GM12878 (cell line): ENCODE results near the gene YBEY. TPM values are rescaled to one million over a fixed set of nuclear protein-coding genes. Genes with fewer than 3 reads are reported as not detected.

Source experiments
- ATAC-seq: fragments of 200-7000 bp; cut with Tn5 transposase; 3 replicates; pipeline ENCODE4 v1.9.1; 2020; ENCODE audit warnings: mild to moderate bottlenecking, moderate library complexity
- BruUV-seq: library from RNA; stranded (reverse); fragments of 400-500 nt; replicated peaks from 2 replicates; lab custom pipeline; 2021; lab: Mats Ljungman, UMichigan
- CTCF ChIA-PET: fragments of 300-600 bp; sonication (Branson Sonifier 250); formaldehyde crosslinking; extraction: SDS; loops from one replicate; lab custom pipeline; 2021; ENCODE audit warnings: inconsistent platforms; lab: Yijun Ruan, JAX
- POLR2A ChIA-PET: fragments of 350-600 bp; formaldehyde crosslinking; extraction: SDS; loops from one replicate; lab custom pipeline; 2021; ENCODE audit warnings: inconsistent platforms; lab: Charles Lee
- RAD21 ChIA-PET: fragments of 300-600 bp; sonication (Branson Sonifier 250); formaldehyde crosslinking; loops from one replicate; lab custom pipeline; 2023; ENCODE audit warnings: antibody characterized with exemption; ENCODE audit not compliant: unreplicated experiment; lab: Charles Lee
- SMC1A ChIA-PET: fragments of 300-600 bp; sonication (Branson Sonifier 250); formaldehyde crosslinking; loops from one replicate; lab custom pipeline; 2023; ENCODE audit not compliant: unreplicated experiment, uncharacterized antibody; lab: Charles Lee
- DNase-seq: peaks from one replicate; pipeline ENCODE4 v3.0.0-alpha.2; 2011; ENCODE audit warnings: low read depth, low spot score
- FAIRE-seq: peaks from 3 replicates; lab custom pipeline; 2011; peaks lifted over from hg19 to GRCh38; lab: Jason Lieb, UNC
- H2AFZ ChIP-seq: 2 replicates; pipeline ENCODE4 v1.6.0; 2011; ENCODE audit warnings: low read depth, low read length, control low read depth; ENCODE audit not compliant: control insufficient read depth
- H3K27ac ChIP-seq: 2 replicates; pipeline ENCODE4 v1.5.1; 2011; ENCODE audit warnings: control low read depth; ENCODE audit not compliant: control insufficient read depth, insufficient read depth
- H3K27me3 ChIP-seq, 2 experiments: replicated peaks in 1 of 2; 2 replicates each; pipeline versions ENCODE4 v1.6.0 to v1.6.1; 2011; ENCODE audit warnings: low read length in 1 of 2; ENCODE audit not compliant: control insufficient read depth in 2 of 2, insufficient read depth in 2 of 2
- H3K36me3 ChIP-seq, 2 experiments: 2 replicates each; pipeline ENCODE4 v1.5.1; 2011; ENCODE audit warnings: low read length in 1 of 2; ENCODE audit not compliant: control insufficient read depth in 2 of 2, insufficient read depth in 2 of 2
- H3K4me1 ChIP-seq: 2 replicates; pipeline ENCODE4 v1.6.1; 2011; ENCODE audit warnings: mild to moderate bottlenecking, low read length, moderate library complexity, mixed read lengths; ENCODE audit not compliant: control insufficient read depth, insufficient read depth
- H3K4me2 ChIP-seq: 2 replicates; pipeline ENCODE4 v1.6.0; 2011; ENCODE audit warnings: control low read depth; ENCODE audit not compliant: control insufficient read depth, insufficient read depth
- H3K4me3 ChIP-seq: fragments of 200-600 bp; sonication (generic); 2 replicates; pipeline ENCODE4 v1.5.1; 2016
- H3K79me2 ChIP-seq: 2 replicates; pipeline ENCODE4 v1.6.0; 2011; ENCODE audit warnings: low read length; ENCODE audit not compliant: control insufficient read depth, insufficient read depth
- H3K9ac ChIP-seq: 2 replicates; pipeline ENCODE4 v1.8.0; 2011; ENCODE audit warnings: low read length, control low read depth, mixed read lengths; ENCODE audit not compliant: control insufficient read depth, insufficient read depth
- H3K9me3 ChIP-seq: replicated peaks from 3 replicates; pipeline ENCODE4 v1.5.1; 2011; ENCODE audit warnings: mild to moderate bottlenecking, low read length; ENCODE audit not compliant: control insufficient read depth, insufficient read depth
- H4K20me1 ChIP-seq: 2 replicates; pipeline ENCODE4 v1.6.0; 2011; ENCODE audit not compliant: control insufficient read depth, insufficient read depth
- BACH1 ChIP-seq: fragments of 450-650 bp; IDR thresholded peaks from 2 replicates; pipeline ENCODE4 v1.6.1; 2017; ENCODE audit warnings: mild to moderate bottlenecking, borderline replicate concordance
- IRF4 ChIP-seq: IDR thresholded peaks from 2 replicates; pipeline ENCODE4 v1.6.1; 2011; ENCODE audit warnings: low read depth, low read length
- MEF2A ChIP-seq: IDR thresholded peaks from 2 replicates; pipeline ENCODE4 v1.6.1; 2011; ENCODE audit warnings: low read depth, mild to moderate bottlenecking, low read length, moderate library complexity; ENCODE audit not compliant: insufficient read depth
- NBN ChIP-seq: fragments of 450-650 bp; IDR thresholded peaks from 2 replicates; pipeline ENCODE4 v1.6.1; 2016
- NFYA ChIP-seq: IDR thresholded peaks from 2 replicates; pipeline ENCODE4 v1.6.1; 2011; ENCODE audit warnings: low read depth, mild to moderate bottlenecking, low read length, improper control_type of control experiment, borderline replicate concordance
- NRF1 ChIP-seq: conservative IDR thresholded peaks from 2 replicates; pipeline ENCODE4 v1.6.1; 2011; ENCODE audit warnings: mild to moderate bottlenecking, low read depth, low read length, improper control_type of control experiment
- RFX5 ChIP-seq: IDR thresholded peaks from 2 replicates; pipeline ENCODE4 v1.6.1; 2011; ENCODE audit warnings: low read depth, low read length, improper control_type of control experiment
- SMC3 ChIP-seq: IDR thresholded peaks from 2 replicates; pipeline ENCODE4 v1.6.1; 2011; ENCODE audit warnings: low read length, improper control_type of control experiment, borderline replicate concordance
- SPI1 ChIP-seq: IDR thresholded peaks from 2 replicates; pipeline ENCODE4 v1.6.1; 2011; ENCODE audit warnings: low read depth, mild to moderate bottlenecking, low read length, moderate library complexity, borderline replicate concordance; ENCODE audit not compliant: insufficient read depth
- SRF ChIP-seq, 2 experiments: IDR thresholded peaks; 2 replicates each; pipeline ENCODE4 v1.6.1; 2011; ENCODE audit warnings: low read depth in 2 of 2, low read length in 2 of 2, mild to moderate bottlenecking in 1 of 2, moderate library complexity in 1 of 2
- STAT1 ChIP-seq: fragments of 450-650 bp; conservative IDR thresholded peaks from 2 replicates; pipeline ENCODE4 v1.6.1; 2014; ENCODE audit warnings: antibody characterized with exemption, mild to moderate bottlenecking
- WGBS: methylation state at CpG from one replicate; pipeline ENCODE4 v1.1.6; 2016; ENCODE audit warnings: low lambda C conversion rate; ENCODE audit not compliant: insufficient replicate concordance, insufficient coverage; ENCODE audit errors: missing lambda C conversion rate; 5-methylcytosine and 5-hydroxymethylcytosine counted together
- in situ Hi-C: fragments of 300-500 bp; cut with MboI; formaldehyde crosslinking; loops from 9 replicates; pipeline ENCODE4 v1.14.3; 2018; ENCODE audit warnings: mixed read lengths
- intact Hi-C: fragments of 100-400 bp; cut with micrococcal nuclease; formaldehyde crosslinking; loops from one replicate; pipeline ENCODE4 v1.14.2; 2022; ENCODE audit not compliant: unreplicated experiment
- polyA plus RNA-seq, 11 experiments: library from polyadenylated mRNA; depleted of rRNA in 4 of 11; unstranded in 6 of 11; stranded (reverse) in 5 of 11; fragments of >200 nt; fragmentation: Nextera tagmentation in 4 of 11; fragmentation: Illumina TruSeq in 1 of 11; extraction: Ambion mirVana in 4 of 11; extraction: Trizol in 1 of 11; gene quantifications; 1 replicate in 1 of 11; 2 replicates in 10 of 11; pipeline versions ENCODE4 v1.2.1 to v1.2.3, GENCODE V29; 2011 to 2016; ENCODE audit warnings: inconsistent platforms in 2 of 11, missing spikeins in 2 of 11, low read depth in 1 of 11
- total RNA-seq, 4 experiments: library from RNA; depleted of rRNA in 3 of 4; stranded (reverse); fragments of >200 nt in 3 of 4; fragmentation: Illumina TruSeq in 1 of 4; extraction: Trizol in 1 of 4; gene quantifications; 2 replicates each; pipeline versions ENCODE4 v1.2.1 to v1.2.3, GENCODE V29; 2013 to 2021
- TF ChIP-seq, protein P1 (sequence below): fragments of 450-650 bp; formaldehyde crosslinking; IDR thresholded peaks from 2 replicates; pipeline ENCODE4 v1.4.0; 2020; ENCODE audit warnings: mild to moderate bottlenecking, moderate library complexity
- TF ChIP-seq, protein P2 (sequence below): fragments of 450-650 bp; IDR thresholded peaks from 2 replicates; pipeline ENCODE4 v1.6.1; 2017; ENCODE audit warnings: antibody characterized with exemption, mild to moderate bottlenecking, moderate library complexity
- TF ChIP-seq, protein P3 (sequence below): fragments of 450-650 bp; IDR thresholded peaks from 2 replicates; pipeline ENCODE4 v1.6.1; 2017; ENCODE audit warnings: low read depth, mild to moderate bottlenecking, moderate library complexity
- TF ChIP-seq, protein P4 (sequence below), 3 experiments: IDR thresholded peaks in 2 of 3; conservative IDR thresholded peaks in 1 of 3; 2 replicates each; pipeline ENCODE4 v1.5.1; 2011; ENCODE audit warnings: low read depth in 3 of 3, low read length in 3 of 3, mild to moderate bottlenecking in 3 of 3, control low read depth in 2 of 3, moderate library complexity in 2 of 3, inconsistent platforms in 1 of 3, mixed read lengths in 1 of 3; ENCODE audit not compliant: control insufficient read depth in 2 of 3, insufficient read depth in 1 of 3; ENCODE audit errors: extremely low read depth in 1 of 3

The YBEY gene
- total and polyA plus RNA-seq, 10 of the 15 experiments (the other 5 are each of a cell fraction or from before 2014, with no cell fraction given): 6.5 to 31.4 (median 18.5) TPM

DNA sequence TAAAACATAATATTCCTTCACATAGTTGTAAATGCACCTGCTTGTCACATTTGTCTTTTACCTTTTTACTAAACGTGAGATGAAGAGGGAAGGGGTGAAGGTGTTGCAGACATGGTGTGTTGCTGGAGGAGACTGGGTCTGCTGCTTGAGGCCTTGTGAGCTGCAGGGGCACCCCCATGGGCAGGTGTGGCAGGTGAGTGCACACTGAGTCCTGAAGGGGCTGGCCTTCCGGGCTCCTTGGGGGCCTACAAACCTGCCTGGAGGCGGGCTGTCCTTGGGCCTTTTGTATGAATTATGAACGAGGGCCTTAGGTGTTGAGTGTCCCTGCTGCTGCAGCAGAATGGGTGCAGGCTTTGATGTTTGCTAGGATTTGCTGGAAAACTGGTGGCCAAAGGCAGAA, 41.6 kb downstream of the YBEY start:
- DNase-seq (no peak), ATAC-seq (no peak), FAIRE-seq (no peak)
- H3K27me3 ChIP-seq: no peaks in the 10 kb centered on the region
- H3K4me3 ChIP-seq: no peak overlapping the region
- CTCF ChIA-PET: no interaction called here
- H3K4me2 ChIP-seq: no peak overlapping the region
- H3K27ac ChIP-seq: no peak overlapping the region
- H3K4me1 ChIP-seq: no peaks in the 10 kb centered on the region
- no peak overlapping the region for H3K9ac ChIP-seq
- SMC1A ChIA-PET: no interaction called here
- no TSS peak for BruUV-seq
- 90% methylated on average over 4 of the region's 4 CpGs for WGBS
- H4K20me1 ChIP-seq: no peaks in the 10 kb centered on the region
- peaks cover 32% of the 10 kb centered on the region for H3K79me2 ChIP-seq
- RAD21 ChIA-PET: no interaction called here
- no peak overlapping the region for H2AFZ ChIP-seq
- H3K36me3 ChIP-seq: peaks cover 2 to 11% of the 10 kb centered on the region in 2 experiments
- intact Hi-C loops: no loop called here
- H3K9me3 ChIP-seq: no peaks in the 10 kb centered on the region
- in situ Hi-C loops: no loop called here
- POLR2A ChIA-PET: no interaction called here
- no peak for TF ChIP-seq NBN
- no peak for TF ChIP-seq STAT1
- TF ChIP-seq SMC3: no peak
- TF ChIP-seq, protein P1, sequence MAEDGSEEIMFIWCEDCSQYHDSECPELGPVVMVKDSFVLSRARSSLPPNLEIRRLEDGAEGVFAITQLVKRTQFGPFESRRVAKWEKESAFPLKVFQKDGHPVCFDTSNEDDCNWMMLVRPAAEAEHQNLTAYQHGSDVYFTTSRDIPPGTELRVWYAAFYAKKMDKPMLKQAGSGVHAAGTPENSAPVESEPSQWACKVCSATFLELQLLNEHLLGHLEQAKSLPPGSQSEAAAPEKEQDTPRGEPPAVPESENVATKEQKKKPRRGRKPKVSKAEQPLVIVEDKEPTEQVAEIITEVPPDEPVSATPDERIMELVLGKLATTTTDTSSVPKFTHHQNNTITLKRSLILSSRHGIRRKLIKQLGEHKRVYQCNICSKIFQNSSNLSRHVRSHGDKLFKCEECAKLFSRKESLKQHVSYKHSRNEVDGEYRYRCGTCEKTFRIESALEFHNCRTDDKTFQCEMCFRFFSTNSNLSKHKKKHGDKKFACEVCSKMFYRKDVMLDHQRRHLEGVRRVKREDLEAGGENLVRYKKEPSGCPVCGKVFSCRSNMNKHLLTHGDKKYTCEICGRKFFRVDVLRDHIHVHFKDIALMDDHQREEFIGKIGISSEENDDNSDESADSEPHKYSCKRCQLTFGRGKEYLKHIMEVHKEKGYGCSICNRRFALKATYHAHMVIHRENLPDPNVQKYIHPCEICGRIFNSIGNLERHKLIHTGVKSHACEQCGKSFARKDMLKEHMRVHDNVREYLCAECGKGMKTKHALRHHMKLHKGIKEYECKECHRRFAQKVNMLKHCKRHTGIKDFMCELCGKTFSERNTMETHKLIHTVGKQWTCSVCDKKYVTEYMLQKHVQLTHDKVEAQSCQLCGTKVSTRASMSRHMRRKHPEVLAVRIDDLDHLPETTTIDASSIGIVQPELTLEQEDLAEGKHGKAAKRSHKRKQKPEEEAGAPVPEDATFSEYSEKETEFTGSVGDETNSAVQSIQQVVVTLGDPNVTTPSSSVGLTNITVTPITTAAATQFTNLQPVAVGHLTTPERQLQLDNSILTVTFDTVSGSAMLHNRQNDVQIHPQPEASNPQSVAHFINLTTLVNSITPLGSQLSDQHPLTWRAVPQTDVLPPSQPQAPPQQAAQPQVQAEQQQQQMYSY (CRISPR knock-in tag): no peak
- TF ChIP-seq, protein P2, sequence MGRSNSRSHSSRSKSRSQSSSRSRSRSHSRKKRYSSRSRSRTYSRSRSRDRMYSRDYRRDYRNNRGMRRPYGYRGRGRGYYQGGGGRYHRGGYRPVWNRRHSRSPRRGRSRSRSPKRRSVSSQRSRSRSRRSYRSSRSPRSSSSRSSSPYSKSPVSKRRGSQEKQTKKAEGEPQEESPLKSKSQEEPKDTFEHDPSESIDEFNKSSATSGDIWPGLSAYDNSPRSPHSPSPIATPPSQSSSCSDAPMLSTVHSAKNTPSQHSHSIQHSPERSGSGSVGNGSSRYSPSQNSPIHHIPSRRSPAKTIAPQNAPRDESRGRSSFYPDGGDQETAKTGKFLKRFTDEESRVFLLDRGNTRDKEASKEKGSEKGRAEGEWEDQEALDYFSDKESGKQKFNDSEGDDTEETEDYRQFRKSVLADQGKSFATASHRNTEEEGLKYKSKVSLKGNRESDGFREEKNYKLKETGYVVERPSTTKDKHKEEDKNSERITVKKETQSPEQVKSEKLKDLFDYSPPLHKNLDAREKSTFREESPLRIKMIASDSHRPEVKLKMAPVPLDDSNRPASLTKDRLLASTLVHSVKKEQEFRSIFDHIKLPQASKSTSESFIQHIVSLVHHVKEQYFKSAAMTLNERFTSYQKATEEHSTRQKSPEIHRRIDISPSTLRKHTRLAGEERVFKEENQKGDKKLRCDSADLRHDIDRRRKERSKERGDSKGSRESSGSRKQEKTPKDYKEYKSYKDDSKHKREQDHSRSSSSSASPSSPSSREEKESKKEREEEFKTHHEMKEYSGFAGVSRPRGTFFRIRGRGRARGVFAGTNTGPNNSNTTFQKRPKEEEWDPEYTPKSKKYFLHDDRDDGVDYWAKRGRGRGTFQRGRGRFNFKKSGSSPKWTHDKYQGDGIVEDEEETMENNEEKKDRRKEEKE: no peak
- TF ChIP-seq RFX5: no peak
- TF ChIP-seq BACH1: no peak
- TF ChIP-seq, protein P3, sequence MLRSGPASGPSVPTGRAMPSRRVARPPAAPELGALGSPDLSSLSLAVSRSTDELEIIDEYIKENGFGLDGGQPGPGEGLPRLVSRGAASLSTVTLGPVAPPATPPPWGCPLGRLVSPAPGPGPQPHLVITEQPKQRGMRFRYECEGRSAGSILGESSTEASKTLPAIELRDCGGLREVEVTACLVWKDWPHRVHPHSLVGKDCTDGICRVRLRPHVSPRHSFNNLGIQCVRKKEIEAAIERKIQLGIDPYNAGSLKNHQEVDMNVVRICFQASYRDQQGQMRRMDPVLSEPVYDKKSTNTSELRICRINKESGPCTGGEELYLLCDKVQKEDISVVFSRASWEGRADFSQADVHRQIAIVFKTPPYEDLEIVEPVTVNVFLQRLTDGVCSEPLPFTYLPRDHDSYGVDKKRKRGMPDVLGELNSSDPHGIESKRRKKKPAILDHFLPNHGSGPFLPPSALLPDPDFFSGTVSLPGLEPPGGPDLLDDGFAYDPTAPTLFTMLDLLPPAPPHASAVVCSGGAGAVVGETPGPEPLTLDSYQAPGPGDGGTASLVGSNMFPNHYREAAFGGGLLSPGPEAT: no peak
- no peak for TF ChIP-seq NRF1
- TF ChIP-seq SRF (IDR thresholded peaks at IDR 0.05; ENCODE audit: low read depth in 2 of 2, low read length in 2 of 2): no peak
- TF ChIP-seq SPI1: no peak
- TF ChIP-seq IRF4: no peak
- TF ChIP-seq MEF2A: no peak
- TF ChIP-seq NFYA: no peak
- TF ChIP-seq, protein P4, sequence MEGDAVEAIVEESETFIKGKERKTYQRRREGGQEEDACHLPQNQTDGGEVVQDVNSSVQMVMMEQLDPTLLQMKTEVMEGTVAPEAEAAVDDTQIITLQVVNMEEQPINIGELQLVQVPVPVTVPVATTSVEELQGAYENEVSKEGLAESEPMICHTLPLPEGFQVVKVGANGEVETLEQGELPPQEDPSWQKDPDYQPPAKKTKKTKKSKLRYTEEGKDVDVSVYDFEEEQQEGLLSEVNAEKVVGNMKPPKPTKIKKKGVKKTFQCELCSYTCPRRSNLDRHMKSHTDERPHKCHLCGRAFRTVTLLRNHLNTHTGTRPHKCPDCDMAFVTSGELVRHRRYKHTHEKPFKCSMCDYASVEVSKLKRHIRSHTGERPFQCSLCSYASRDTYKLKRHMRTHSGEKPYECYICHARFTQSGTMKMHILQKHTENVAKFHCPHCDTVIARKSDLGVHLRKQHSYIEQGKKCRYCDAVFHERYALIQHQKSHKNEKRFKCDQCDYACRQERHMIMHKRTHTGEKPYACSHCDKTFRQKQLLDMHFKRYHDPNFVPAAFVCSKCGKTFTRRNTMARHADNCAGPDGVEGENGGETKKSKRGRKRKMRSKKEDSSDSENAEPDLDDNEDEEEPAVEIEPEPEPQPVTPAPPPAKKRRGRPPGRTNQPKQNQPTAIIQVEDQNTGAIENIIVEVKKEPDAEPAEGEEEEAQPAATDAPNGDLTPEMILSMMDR (IDR thresholded peaks at IDR 0.05 in 2 of 3, conservative IDR thresholded peaks at IDR 0.05 in 1 of 3; ENCODE audit: control insufficient read depth in 2 of 3, extremely low read depth in 1 of 3, insufficient read depth in 1 of 3, low read depth in 3 of 3, low read length in 3 of 3): no peak
